GM12878 (cell line): ENCODE data around the gene PITPNC1. TPM values are rescaled to one million over a fixed set of nuclear protein-coding genes. Genes with fewer than 3 reads are reported as not detected.

ENCODE experiments used
- ATAC-seq: fragments of 200-7000 bp; cut with Tn5 transposase; 3 replicates; pipeline ENCODE4 v1.9.1; 2020; ENCODE audit warnings: mild to moderate bottlenecking, moderate library complexity
- BruUV-seq: library from RNA; stranded (reverse); fragments of 400-500 nt; replicated peaks from 2 replicates; lab custom pipeline; 2021; lab: Mats Ljungman, UMichigan
- CTCF ChIA-PET: fragments of 300-600 bp; sonication (Branson Sonifier 250); formaldehyde crosslinking; extraction: SDS; loops from one replicate; lab custom pipeline; 2021; ENCODE audit warnings: inconsistent platforms; lab: Yijun Ruan, JAX
- POLR2A ChIA-PET: fragments of 350-600 bp; formaldehyde crosslinking; extraction: SDS; loops from one replicate; lab custom pipeline; 2021; ENCODE audit warnings: inconsistent platforms; lab: Charles Lee
- RAD21 ChIA-PET: fragments of 300-600 bp; sonication (Branson Sonifier 250); formaldehyde crosslinking; loops from one replicate; lab custom pipeline; 2023; ENCODE audit warnings: antibody characterized with exemption; ENCODE audit not compliant: unreplicated experiment; lab: Charles Lee
- SMC1A ChIA-PET: fragments of 300-600 bp; sonication (Branson Sonifier 250); formaldehyde crosslinking; loops from one replicate; lab custom pipeline; 2023; ENCODE audit not compliant: unreplicated experiment, uncharacterized antibody; lab: Charles Lee
- DNase-seq: peaks from one replicate; pipeline ENCODE4 v3.0.0-alpha.2; 2011; ENCODE audit warnings: low read depth, low spot score
- FAIRE-seq: peaks from 3 replicates; lab custom pipeline; 2011; peaks lifted over from hg19 to GRCh38; lab: Jason Lieb, UNC
- H2AFZ ChIP-seq: 2 replicates; pipeline ENCODE4 v1.6.0; 2011; ENCODE audit warnings: low read depth, low read length, control low read depth; ENCODE audit not compliant: control insufficient read depth
- H3K27ac ChIP-seq: 2 replicates; pipeline ENCODE4 v1.5.1; 2011; ENCODE audit warnings: control low read depth; ENCODE audit not compliant: control insufficient read depth, insufficient read depth
- H3K27me3 ChIP-seq, 2 experiments: replicated peaks in 1 of 2; 2 replicates each; pipeline versions ENCODE4 v1.6.0 to v1.6.1; 2011; ENCODE audit warnings: low read length in 1 of 2; ENCODE audit not compliant: control insufficient read depth in 2 of 2, insufficient read depth in 2 of 2
- H3K36me3 ChIP-seq, 2 experiments: 2 replicates each; pipeline ENCODE4 v1.5.1; 2011; ENCODE audit warnings: low read length in 1 of 2; ENCODE audit not compliant: control insufficient read depth in 2 of 2, insufficient read depth in 2 of 2
- H3K4me1 ChIP-seq: 2 replicates; pipeline ENCODE4 v1.6.1; 2011; ENCODE audit warnings: mild to moderate bottlenecking, low read length, moderate library complexity, mixed read lengths; ENCODE audit not compliant: control insufficient read depth, insufficient read depth
- H3K4me2 ChIP-seq: 2 replicates; pipeline ENCODE4 v1.6.0; 2011; ENCODE audit warnings: control low read depth; ENCODE audit not compliant: control insufficient read depth, insufficient read depth
- H3K4me3 ChIP-seq: fragments of 200-600 bp; sonication (generic); 2 replicates; pipeline ENCODE4 v1.5.1; 2016
- H3K79me2 ChIP-seq: 2 replicates; pipeline ENCODE4 v1.6.0; 2011; ENCODE audit warnings: low read length; ENCODE audit not compliant: control insufficient read depth, insufficient read depth
- H3K9ac ChIP-seq: 2 replicates; pipeline ENCODE4 v1.8.0; 2011; ENCODE audit warnings: low read length, control low read depth, mixed read lengths; ENCODE audit not compliant: control insufficient read depth, insufficient read depth
- H3K9me3 ChIP-seq: replicated peaks from 3 replicates; pipeline ENCODE4 v1.5.1; 2011; ENCODE audit warnings: mild to moderate bottlenecking, low read length; ENCODE audit not compliant: control insufficient read depth, insufficient read depth
- H4K20me1 ChIP-seq: 2 replicates; pipeline ENCODE4 v1.6.0; 2011; ENCODE audit not compliant: control insufficient read depth, insufficient read depth
- HDAC2 ChIP-seq: fragments of 200-600 bp; sonication (generic); IDR thresholded peaks from 2 replicates; pipeline ENCODE4 v1.6.1; 2017
- NBN ChIP-seq: fragments of 450-650 bp; IDR thresholded peaks from 2 replicates; pipeline ENCODE4 v1.6.1; 2016
- NFYB ChIP-seq: IDR thresholded peaks from 2 replicates; pipeline ENCODE4 v1.6.1; 2011; ENCODE audit warnings: low read depth, mild to moderate bottlenecking, low read length, improper control_type of control experiment, moderate library complexity; ENCODE audit not compliant: insufficient read depth
- NR2C1 ChIP-seq: fragments of 450-650 bp; IDR thresholded peaks from 2 replicates; pipeline ENCODE4 v1.6.1; 2017; ENCODE audit warnings: antibody characterized with exemption, mild to moderate bottlenecking, moderate library complexity
- NR2F1 ChIP-seq: fragments of 450-650 bp; conservative IDR thresholded peaks from 2 replicates; pipeline ENCODE4 v1.6.1; 2017; ENCODE audit warnings: mild to moderate bottlenecking
- PAX5 ChIP-seq: IDR thresholded peaks from 2 replicates; pipeline ENCODE4 v1.6.1; 2011; ENCODE audit warnings: low read depth, low read length, borderline replicate concordance
- PAX8 ChIP-seq: fragments of 450-650 bp; IDR thresholded peaks from 2 replicates; pipeline ENCODE4 v1.6.1; 2017; ENCODE audit warnings: mild to moderate bottlenecking, moderate library complexity
- TCF12 ChIP-seq: IDR thresholded peaks from 2 replicates; pipeline ENCODE4 v1.6.1; 2011; ENCODE audit warnings: low read depth, mild to moderate bottlenecking, low read length
- ZNF24 ChIP-seq: fragments of 450-650 bp; IDR thresholded peaks from 2 replicates; pipeline ENCODE4 v1.6.1; 2017; ENCODE audit warnings: antibody characterized with exemption, mild to moderate bottlenecking
- ZZZ3 ChIP-seq: IDR thresholded peaks from 2 replicates; pipeline ENCODE4 v1.6.1; 2011; ENCODE audit warnings: low read depth; ENCODE audit not compliant: control insufficient read depth, insufficient read length
- WGBS: methylation state at CpG from one replicate; pipeline ENCODE4 v1.1.6; 2016; ENCODE audit warnings: low lambda C conversion rate; ENCODE audit not compliant: insufficient replicate concordance, insufficient coverage; ENCODE audit errors: missing lambda C conversion rate; 5-methylcytosine and 5-hydroxymethylcytosine counted together
- in situ Hi-C: fragments of 300-500 bp; cut with MboI; formaldehyde crosslinking; loops from 9 replicates; pipeline ENCODE4 v1.14.3; 2018; ENCODE audit warnings: mixed read lengths
- intact Hi-C: fragments of 100-400 bp; cut with micrococcal nuclease; formaldehyde crosslinking; loops from one replicate; pipeline ENCODE4 v1.14.2; 2022; ENCODE audit not compliant: unreplicated experiment
- polyA plus RNA-seq, 11 experiments: library from polyadenylated mRNA; depleted of rRNA in 4 of 11; unstranded in 6 of 11; stranded (reverse) in 5 of 11; fragments of >200 nt; fragmentation: Nextera tagmentation in 4 of 11; fragmentation: Illumina TruSeq in 1 of 11; extraction: Ambion mirVana in 4 of 11; extraction: Trizol in 1 of 11; gene quantifications; 1 replicate in 1 of 11; 2 replicates in 10 of 11; pipeline versions ENCODE4 v1.2.1 to v1.2.3, GENCODE V29; 2011 to 2016; ENCODE audit warnings: inconsistent platforms in 2 of 11, missing spikeins in 2 of 11, low read depth in 1 of 11
- total RNA-seq, 4 experiments: library from RNA; depleted of rRNA in 3 of 4; stranded (reverse); fragments of >200 nt in 3 of 4; fragmentation: Illumina TruSeq in 1 of 4; extraction: Trizol in 1 of 4; gene quantifications; 2 replicates each; pipeline versions ENCODE4 v1.2.1 to v1.2.3, GENCODE V29; 2013 to 2021

Gene PITPNC1
- total and polyA plus RNA-seq, 10 of the 15 experiments (the other 5 are each of a cell fraction or from before 2014, with no cell fraction given), result 12.2 to 62.4 (median 47.3) TPM

GRCh38 chr17:67439269-67439668 lies 62.2 kb downstream of the PITPNC1 start:
- BruUV-seq, result no TSS peak
- ChIA-PET SMC1A (interaction anchor here (0.5 to 0.9 kb wide), 3 partner anchors 44 to 77 kb away, joined by 3 to 4 read pairs (median 3); no protein-coding TSS in a partner anchor), POLR2A (no interaction called here), CTCF (no interaction called here), RAD21 (no interaction called here)
- Histone ChIP-seq H3K79me2 (peaks cover 26% of the 10 kb centered on the region), H3K4me2 (no peak overlapping the region), H3K9me3 (no peaks in the 10 kb centered on the region; the same call in 2 of the 3 replicates), H2AFZ (no peak overlapping the region), H3K4me3 (no peak overlapping the region), H3K36me3 (peaks cover 0 to 9% of the 10 kb centered on the region in 2 experiments; a peak in 1 of 4 replicates), H3K27me3 (no peaks in the 10 kb centered on the region), H4K20me1 (no peaks in the 10 kb centered on the region), H3K4me1 (peaks cover 16% of the 10 kb centered on the region), H3K27ac (no peak overlapping the region), H3K9ac (no peak overlapping the region)
- WGBS, result 28% methylated on average over 2 of the region's 2 CpGs
- intact Hi-C loops (no loop called here), in situ Hi-C loops (loop anchor here (25.0 kb wide), 1 partner anchor 727 kb away; no protein-coding TSS in a partner anchor)
- DNase-seq (no peak), FAIRE-seq (no peak), ATAC-seq (no peak)
- TF ChIP-seq NFYB, result no peak
- TF ChIP-seq HDAC2, result no peak
- TF ChIP-seq TCF12, result no peak
- TF ChIP-seq ZNF24, result no peak
- TF ChIP-seq ZZZ3, result no peak
- no peak for TF ChIP-seq PAX8
- TF ChIP-seq NBN, result no peak
- no peak for TF ChIP-seq NR2F1
- no peak for TF ChIP-seq PAX5
- TF ChIP-seq NR2C1, result no peak
